ENCODE data around the gene SLC38A4.

SLC38A4 gene

GRCh38 chr12:46815809-46816208 lies 10.0 kb downstream of the SLC38A4 start:
- Histone ChIP-seq H3K27me3 (ENCODE audit: control insufficient read depth, insufficient read depth, low read length) (no peaks in the 10 kb centered on the region; the same call in 1 of the 2 replicates), H3K4me1 (ENCODE audit: control insufficient read depth, insufficient read depth, low read length) (peaks cover 1% of the 10 kb centered on the region; the same call in 1 of the 2 replicates), H3K27ac (ENCODE audit: low read length) (no peak overlapping the region), H3K9me3 (ENCODE audit: control insufficient read depth, insufficient read depth, low read length) (no peaks in the 10 kb centered on the region), H3K36me3 (ENCODE audit: control insufficient read depth, insufficient read depth, low read length) (no peaks in the 10 kb centered on the region), H3K4me3 (ENCODE audit: low read length) (no peak overlapping the region)
- no peak for DNase-seq (ENCODE audit: low read depth, low spot score)
- no CpG with 5 or more reads among the region's 2 CpGs for WGBS (ENCODE audit: insufficient coverage, insufficient read length)

- no peak overlapping the region for H3K4me3 ChIP-seq (ENCODE audit: low read length)
- H3K4me1 ChIP-seq (ENCODE audit: control insufficient read depth, insufficient read depth, low read length): peaks cover 1% of the 10 kb centered on the region; the same call in 1 of the 2 replicates
- WGBS (ENCODE audit: insufficient coverage, insufficient read length): no CpG with 5 or more reads among the region's 2 CpGs
- H3K9me3 ChIP-seq (ENCODE audit: control insufficient read depth, insufficient read depth, low read length): no peaks in the 10 kb centered on the region
- H3K27ac ChIP-seq (ENCODE audit: low read length): no peak overlapping the region
- H3K36me3 ChIP-seq (ENCODE audit: control insufficient read depth, insufficient read depth, low read length): no peaks in the 10 kb centered on the region
- DNase-seq (ENCODE audit: low read depth, low spot score): no peak
- H3K27me3 ChIP-seq (ENCODE audit: control insufficient read depth, insufficient read depth, low read length): no peaks in the 10 kb centered on the region; the same call in 1 of the 2 replicates
Measured at GRCh38 chr12:46814143-46814542, 11.7 kb downstream of the SLC38A4 start.

- Histone ChIP-seq H3K9me3 (ENCODE audit: control insufficient read depth, insufficient read depth, low read length) (no peaks in the 10 kb centered on the region), H3K36me3 (ENCODE audit: control insufficient read depth, insufficient read depth, low read length) (no peaks in the 10 kb centered on the region), H3K4me3 (ENCODE audit: low read length) (no peak overlapping the region), H3K4me1 (ENCODE audit: control insufficient read depth, insufficient read depth, low read length) (peaks cover 1% of the 10 kb centered on the region; the same call in 1 of the 2 replicates), H3K27me3 (ENCODE audit: control insufficient read depth, insufficient read depth, low read length) (no peaks in the 10 kb centered on the region; the same call in 1 of the 2 replicates), H3K27ac (ENCODE audit: low read length) (no peak overlapping the region)
- no CpG with 5 or more reads among the region's 1 CpG for WGBS (ENCODE audit: insufficient coverage, insufficient read length)
- no peak for DNase-seq (ENCODE audit: low read depth, low spot score)
Measured at GRCh38 chr12:46811185-46811584, 14.6 kb downstream of the SLC38A4 start.

GRCh38 chr12:46808955-46809697 lies 16.7 kb downstream of the SLC38A4 start:
- no CpG with 5 or more reads among the region's 5 CpGs for WGBS (ENCODE audit: insufficient coverage, insufficient read length)
- H3K27me3 ChIP-seq (ENCODE audit: control insufficient read depth, insufficient read depth, low read length): no peaks in the 10 kb centered on the region; the same call in 1 of the 2 replicates
- H3K27ac ChIP-seq (ENCODE audit: low read length): no peak overlapping the region
- DNase-seq (ENCODE audit: low read depth, low spot score): no peak
- H3K9me3 ChIP-seq (ENCODE audit: control insufficient read depth, insufficient read depth, low read length): no peaks in the 10 kb centered on the region
- no peaks in the 10 kb centered on the region for H3K36me3 ChIP-seq (ENCODE audit: control insufficient read depth, insufficient read depth, low read length)
- no peak overlapping the region for H3K4me3 ChIP-seq (ENCODE audit: low read length)
- peaks cover 1% of the 10 kb centered on the region; the same call in 1 of the 2 replicates for H3K4me1 ChIP-seq (ENCODE audit: control insufficient read depth, insufficient read depth, low read length)

DNA sequence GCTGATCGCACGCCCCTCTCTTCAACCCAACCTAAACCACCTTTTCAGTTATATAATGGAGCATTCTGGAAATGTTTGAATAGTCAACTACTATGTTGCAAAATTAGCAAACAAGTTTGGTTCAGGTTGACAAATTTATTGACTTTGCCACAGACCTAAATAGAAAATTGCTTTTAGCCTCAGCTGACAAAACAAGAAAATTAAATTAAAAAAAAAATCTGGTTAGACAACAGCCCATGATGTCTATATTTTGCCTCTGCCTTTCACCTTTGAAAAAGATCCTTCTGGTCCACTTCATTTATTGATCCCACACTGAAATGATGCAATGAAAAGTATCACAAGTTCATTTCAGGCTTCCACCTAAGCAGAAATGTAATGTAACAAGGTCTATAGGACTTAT lies 17.5 kb downstream of the SLC38A4 start:
- no peaks in the 10 kb centered on the region for H3K36me3 ChIP-seq (ENCODE audit: control insufficient read depth, insufficient read depth, low read length)
- no peak for DNase-seq (ENCODE audit: low read depth, low spot score)
- H3K27ac ChIP-seq (ENCODE audit: low read length): no peak overlapping the region
- WGBS (ENCODE audit: insufficient coverage, insufficient read length): no CpG with 5 or more reads among the region's 2 CpGs
- H3K27me3 ChIP-seq (ENCODE audit: control insufficient read depth, insufficient read depth, low read length): no peaks in the 10 kb centered on the region
- H3K9me3 ChIP-seq (ENCODE audit: control insufficient read depth, insufficient read depth, low read length): no peaks in the 10 kb centered on the region
- H3K4me3 ChIP-seq (ENCODE audit: low read length): no peak overlapping the region
- H3K4me1 ChIP-seq (ENCODE audit: control insufficient read depth, insufficient read depth, low read length): peaks cover 1% of the 10 kb centered on the region; the same call in 1 of the 2 replicates

GRCh38 chr12:46804054-46804453 lies 21.7 kb downstream of the SLC38A4 start:
- no peak for DNase-seq (ENCODE audit: low read depth, low spot score)
- no peak overlapping the region for H3K4me3 ChIP-seq (ENCODE audit: low read length)
- H3K36me3 ChIP-seq (ENCODE audit: control insufficient read depth, insufficient read depth, low read length): no peaks in the 10 kb centered on the region
- no CpG with 5 or more reads among the region's 3 CpGs for WGBS (ENCODE audit: insufficient coverage, insufficient read length)
- no peak overlapping the region for H3K27ac ChIP-seq (ENCODE audit: low read length)
- no peaks in the 10 kb centered on the region for H3K4me1 ChIP-seq (ENCODE audit: control insufficient read depth, insufficient read depth, low read length)
- no peaks in the 10 kb centered on the region for H3K27me3 ChIP-seq (ENCODE audit: control insufficient read depth, insufficient read depth, low read length)
- no peaks in the 10 kb centered on the region for H3K9me3 ChIP-seq (ENCODE audit: control insufficient read depth, insufficient read depth, low read length)

DNA sequence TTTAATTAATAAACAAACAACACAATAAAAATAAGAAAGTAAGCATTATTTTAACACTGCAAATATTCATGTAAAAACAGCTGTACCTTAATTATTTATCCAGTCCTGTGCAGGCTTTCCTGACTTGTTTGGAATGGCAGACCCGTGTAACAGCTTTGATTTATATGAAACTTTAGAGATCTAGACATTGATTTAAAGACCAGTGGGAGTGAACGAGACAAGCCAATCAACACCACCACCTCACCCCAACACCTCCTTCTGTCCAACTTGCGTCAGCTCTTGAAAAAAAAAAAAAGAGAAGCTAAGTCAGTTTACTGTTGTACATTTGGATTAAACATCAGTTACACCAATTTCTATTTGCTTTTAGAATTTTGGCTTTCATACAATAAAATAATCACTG lies 22.3 kb downstream of the SLC38A4 start:
- H3K36me3 ChIP-seq (ENCODE audit: control insufficient read depth, insufficient read depth, low read length): no peaks in the 10 kb centered on the region
- no peak overlapping the region for H3K4me3 ChIP-seq (ENCODE audit: low read length)
- H3K4me1 ChIP-seq (ENCODE audit: control insufficient read depth, insufficient read depth, low read length): no peaks in the 10 kb centered on the region
- no peaks in the 10 kb centered on the region for H3K9me3 ChIP-seq (ENCODE audit: control insufficient read depth, insufficient read depth, low read length)
- WGBS (ENCODE audit: insufficient coverage, insufficient read length): no CpG with 5 or more reads among the region's 3 CpGs
- no peak for DNase-seq (ENCODE audit: low read depth, low spot score)
- H3K27ac ChIP-seq (ENCODE audit: low read length): no peak overlapping the region
- no peaks in the 10 kb centered on the region for H3K27me3 ChIP-seq (ENCODE audit: control insufficient read depth, insufficient read depth, low read length)

DNA sequence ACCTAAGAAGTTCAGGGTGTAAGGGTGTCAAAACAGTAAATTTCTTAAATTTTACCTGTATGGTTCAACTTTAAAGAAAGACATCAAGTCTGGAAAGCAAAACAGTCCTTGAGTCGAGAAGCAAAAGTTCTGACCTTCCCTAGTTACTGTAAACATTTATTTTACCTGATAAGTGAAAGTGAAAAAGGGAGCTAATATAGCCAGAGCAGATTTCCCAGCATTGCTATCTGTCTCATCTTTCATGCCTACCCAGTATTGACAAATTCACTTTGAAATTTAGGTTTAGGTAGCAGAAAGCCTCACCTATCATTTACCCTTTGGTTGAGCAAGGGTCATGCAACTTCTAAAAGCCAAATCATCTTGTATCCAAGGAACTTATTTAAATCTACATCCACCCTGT lies 24.5 kb downstream of the SLC38A4 start:
- Histone ChIP-seq H3K9me3 (ENCODE audit: control insufficient read depth, insufficient read depth, low read length) (no peaks in the 10 kb centered on the region), H3K4me1 (ENCODE audit: control insufficient read depth, insufficient read depth, low read length) (no peaks in the 10 kb centered on the region), H3K36me3 (ENCODE audit: control insufficient read depth, insufficient read depth, low read length) (no peaks in the 10 kb centered on the region), H3K27ac (ENCODE audit: low read length) (no peak overlapping the region), H3K4me3 (ENCODE audit: low read length) (no peak overlapping the region), H3K27me3 (ENCODE audit: control insufficient read depth, insufficient read depth, low read length) (no peaks in the 10 kb centered on the region)
- no CpG with 5 or more reads among the region's 1 CpG for WGBS (ENCODE audit: insufficient coverage, insufficient read length)
- DNase-seq (ENCODE audit: low read depth, low spot score): no peak

GRCh38 chr12:46800160-46800559 lies 25.6 kb downstream of the SLC38A4 start:
- Histone ChIP-seq H3K36me3 (ENCODE audit: control insufficient read depth, insufficient read depth, low read length) (no peaks in the 10 kb centered on the region), H3K4me1 (ENCODE audit: control insufficient read depth, insufficient read depth, low read length) (no peaks in the 10 kb centered on the region), H3K9me3 (ENCODE audit: control insufficient read depth, insufficient read depth, low read length) (no peaks in the 10 kb centered on the region), H3K27me3 (ENCODE audit: control insufficient read depth, insufficient read depth, low read length) (no peaks in the 10 kb centered on the region), H3K27ac (ENCODE audit: low read length) (no peak overlapping the region), H3K4me3 (ENCODE audit: low read length) (no peak overlapping the region)
- WGBS (ENCODE audit: insufficient coverage, insufficient read length): 100% methylated on average over 3 of the region's 4 CpGs
- no peak for DNase-seq (ENCODE audit: low read depth, low spot score)

DNA sequence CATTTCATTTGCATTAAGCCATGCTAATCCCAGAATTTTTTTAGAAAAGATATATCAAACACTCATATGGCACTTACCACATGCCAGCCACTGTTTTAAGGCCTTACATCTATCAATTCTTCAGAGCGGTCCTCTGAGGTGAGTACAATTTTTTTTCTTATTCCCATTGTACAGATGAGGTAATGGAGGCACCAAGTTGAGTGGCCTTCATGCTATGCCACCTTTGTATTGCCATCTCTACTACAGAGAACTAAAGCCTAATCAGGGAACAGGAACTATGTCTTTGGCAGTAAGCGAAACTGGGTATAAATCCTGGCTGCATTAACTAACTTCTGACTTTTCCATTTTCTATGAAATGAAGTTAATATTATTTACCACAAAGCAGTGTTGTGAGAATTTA lies 27.1 kb downstream of the SLC38A4 start:
- Histone ChIP-seq H3K27me3 (ENCODE audit: control insufficient read depth, insufficient read depth, low read length) (no peaks in the 10 kb centered on the region), H3K27ac (ENCODE audit: low read length) (no peak overlapping the region), H3K9me3 (ENCODE audit: control insufficient read depth, insufficient read depth, low read length) (no peaks in the 10 kb centered on the region), H3K36me3 (ENCODE audit: control insufficient read depth, insufficient read depth, low read length) (no peaks in the 10 kb centered on the region), H3K4me1 (ENCODE audit: control insufficient read depth, insufficient read depth, low read length) (no peaks in the 10 kb centered on the region), H3K4me3 (ENCODE audit: low read length) (no peak overlapping the region)
- no peak for DNase-seq (ENCODE audit: low read depth, low spot score)
- no CpG with 5 or more reads among the region's 2 CpGs for WGBS (ENCODE audit: insufficient coverage, insufficient read length)

GRCh38 chr12:46798056-46798455 lies 27.7 kb downstream of the SLC38A4 start:
- no CpG with 5 or more reads among the region's 2 CpGs for WGBS (ENCODE audit: insufficient coverage, insufficient read length)
- H3K4me1 ChIP-seq (ENCODE audit: control insufficient read depth, insufficient read depth, low read length): no peaks in the 10 kb centered on the region
- H3K4me3 ChIP-seq (ENCODE audit: low read length): no peak overlapping the region
- no peaks in the 10 kb centered on the region for H3K9me3 ChIP-seq (ENCODE audit: control insufficient read depth, insufficient read depth, low read length)
- no peak overlapping the region for H3K27ac ChIP-seq (ENCODE audit: low read length)
- H3K36me3 ChIP-seq (ENCODE audit: control insufficient read depth, insufficient read depth, low read length): no peaks in the 10 kb centered on the region
- no peaks in the 10 kb centered on the region for H3K27me3 ChIP-seq (ENCODE audit: control insufficient read depth, insufficient read depth, low read length)
- DNase-seq (ENCODE audit: low read depth, low spot score): no peak
